GM10266 (cell line): ENCODE measurements around the gene LRATD1.

Source experiments
- DNase-seq: peaks from one replicate; pipeline ENCODE4 v3.0.0; 2012; ENCODE audit errors: extremely low spot score
- CTCF ChIP-seq: IDR thresholded peaks from 2 replicates; pipeline ENCODE4 v1.5.1; 2012; ENCODE audit warnings: mild to moderate bottlenecking, low read depth; ENCODE audit not compliant: control insufficient read depth, insufficient read depth; ENCODE audit errors: missing control alignments

Gene LRATD1

DNA sequence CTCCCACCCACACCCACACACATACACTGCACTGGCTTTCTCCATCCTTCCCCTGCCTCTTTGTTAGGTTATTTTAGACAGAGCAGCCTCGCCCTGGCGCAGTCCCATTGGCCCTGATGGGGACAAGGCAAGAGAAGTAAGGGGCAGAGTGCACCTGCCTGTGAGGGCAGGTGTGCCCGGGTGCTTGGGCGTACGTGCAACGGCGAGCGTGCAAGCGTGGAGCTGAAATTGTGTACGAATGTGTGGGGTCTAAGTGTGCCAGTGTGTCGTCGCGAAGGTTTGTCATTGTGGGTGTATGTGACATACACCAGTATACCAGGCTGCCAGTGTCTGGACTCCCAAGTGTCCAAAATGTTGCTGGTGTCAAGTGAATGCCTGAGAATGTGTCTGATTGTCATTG, 544 bp downstream of the LRATD1 start:
- no peak for TF ChIP-seq CTCF
- DNase-seq = no peak

DNA sequence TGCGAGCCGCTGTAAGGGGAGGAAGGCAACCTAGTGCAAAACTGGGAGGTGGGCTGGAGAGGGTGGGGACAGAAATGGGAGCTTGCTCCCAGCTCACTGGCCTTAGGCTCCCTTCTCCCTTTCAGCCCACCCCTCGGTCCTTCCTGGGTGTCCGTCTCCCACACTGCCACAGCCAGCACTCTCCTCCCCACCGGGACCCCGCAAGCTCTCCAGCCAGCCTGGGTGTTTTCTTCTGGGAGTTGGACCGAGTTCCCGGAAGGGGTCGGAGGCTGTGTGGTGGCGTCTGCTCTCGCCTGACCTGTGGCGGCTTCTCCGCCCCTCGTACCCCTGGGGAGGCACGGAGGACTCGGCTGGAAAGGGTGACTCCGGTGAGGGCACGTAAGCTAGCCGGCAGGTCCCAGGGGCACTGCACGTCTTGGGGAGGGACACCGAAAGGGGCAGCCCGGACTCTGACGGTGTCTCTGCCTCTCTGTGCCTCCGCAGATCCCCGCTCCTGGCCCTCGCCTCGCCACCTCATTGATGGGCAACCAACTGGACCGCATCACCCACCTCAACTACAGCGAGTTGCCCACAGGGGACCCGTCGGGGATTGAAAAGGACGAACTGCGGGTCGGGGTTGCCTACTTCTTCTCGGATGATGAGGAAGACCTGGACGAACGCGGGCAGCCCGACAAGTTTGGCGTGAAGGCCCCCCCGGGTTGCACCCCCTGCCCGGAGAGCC, 1.1 kb downstream of the LRATD1 start:
- peak; percentile 34 for DNase-seq
- no peak for TF ChIP-seq CTCF

DNA sequence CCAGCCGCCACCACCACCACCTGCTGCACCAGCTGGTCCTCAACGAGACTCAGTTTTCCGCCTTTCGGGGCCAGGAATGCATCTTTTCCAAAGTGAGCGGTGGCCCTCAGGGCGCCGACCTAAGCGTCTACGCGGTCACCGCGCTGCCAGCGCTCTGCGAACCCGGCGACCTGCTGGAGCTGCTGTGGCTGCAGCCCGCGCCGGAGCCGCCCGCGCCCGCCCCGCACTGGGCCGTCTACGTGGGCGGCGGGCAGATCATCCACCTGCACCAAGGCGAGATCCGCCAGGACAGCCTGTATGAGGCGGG, 1.6 kb downstream of the LRATD1 start:
- no peak for TF ChIP-seq CTCF
- peak; percentile 19 for DNase-seq

- TF ChIP-seq CTCF = peak; percentile 45
- peak; percentile 73 for DNase-seq
Observed at GRCh38 chr2:14634489-14635390, 2.2 kb downstream of the LRATD1 start.

DNA sequence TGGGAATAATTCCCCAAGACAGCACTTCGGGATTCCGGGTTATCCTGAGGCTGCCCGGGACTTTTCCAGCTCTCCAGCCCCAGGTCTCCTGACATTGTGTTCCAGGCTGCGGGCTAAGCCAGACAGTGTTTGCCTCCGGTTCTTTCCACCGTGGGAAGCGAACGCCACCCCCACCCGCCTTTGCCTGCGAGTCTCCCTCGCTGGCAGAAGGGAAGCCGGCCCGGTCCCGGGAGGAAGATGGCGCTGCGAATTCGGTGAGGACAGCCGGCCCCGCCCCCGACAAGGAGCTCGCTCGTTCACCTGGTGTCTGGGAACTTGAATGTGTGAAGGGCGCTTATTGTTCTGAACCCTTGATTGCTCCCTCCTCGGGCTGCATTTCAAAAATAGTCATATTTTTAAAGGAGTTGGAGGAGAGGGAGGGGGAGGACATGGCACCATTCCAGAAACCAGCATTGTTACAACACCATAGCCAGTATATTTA, 2.9 kb downstream of the LRATD1 start:
- peak; percentile 31 for DNase-seq
- no peak for TF ChIP-seq CTCF

- TF ChIP-seq CTCF = no peak
- no peak for DNase-seq
Observed at GRCh38 chr2:14638488-14638887, 6.0 kb downstream of the LRATD1 start.

DNA sequence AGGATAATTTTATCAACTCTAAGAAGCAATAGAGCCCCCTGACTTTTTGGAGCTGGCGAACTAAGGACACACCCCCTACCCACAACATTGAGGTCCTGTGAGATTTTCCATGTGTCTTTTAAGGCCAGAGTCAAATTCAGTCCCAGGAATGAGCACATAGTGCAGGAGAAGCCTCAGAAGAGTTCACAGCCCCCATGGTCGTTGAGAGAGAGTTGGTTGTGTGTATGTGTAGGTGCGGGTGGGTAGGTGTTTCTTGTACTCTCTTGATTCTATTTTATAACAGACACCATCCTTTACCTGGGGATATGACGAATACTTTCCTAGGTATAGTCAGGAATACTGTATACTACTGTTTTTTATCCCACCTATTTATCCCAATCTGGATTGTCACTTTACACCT, 8.6 kb downstream of the LRATD1 start:
- DNase-seq = no peak
- no peak for TF ChIP-seq CTCF
